HUES6 (cell line): ENCODE data around the gene KMT2C.

Experiments
- H3K27ac ChIP-seq: 2 replicates; pipeline ENCODE4 v1.7.0; 2013; ENCODE audit warnings: low read depth, mild to moderate bottlenecking, low read length, inconsistent platforms
- H3K27me3 ChIP-seq: 2 replicates; pipeline ENCODE4 v1.6.1; 2013; ENCODE audit warnings: low read length; ENCODE audit not compliant: control insufficient read depth, insufficient read depth
- H3K36me3 ChIP-seq: 2 replicates; pipeline ENCODE4 v1.6.1; 2013; ENCODE audit warnings: low read length; ENCODE audit not compliant: control insufficient read depth, insufficient read depth
- H3K4me1 ChIP-seq: 2 replicates; pipeline ENCODE4 v1.6.1; 2013; ENCODE audit warnings: low read length; ENCODE audit not compliant: control insufficient read depth, insufficient read depth
- H3K4me3 ChIP-seq: 2 replicates; pipeline ENCODE4 v1.5.1; 2013; ENCODE audit warnings: low read depth, low read length
- H3K9ac ChIP-seq: one replicate; pipeline ENCODE4 v1.6.1; 2013; ENCODE audit warnings: mild to moderate bottlenecking, low read length
- H3K9me3 ChIP-seq: 2 replicates; pipeline ENCODE4 v1.6.1; 2013; ENCODE audit warnings: low read depth, low read length; ENCODE audit not compliant: control insufficient read depth, insufficient read depth

The KMT2C gene

GRCh38 chr7:152132812-152133211 lies 303.0 kb downstream of the KMT2C start:
- H3K4me3 ChIP-seq = no peak overlapping the region
- H3K4me1 ChIP-seq = no peaks in the 10 kb centered on the region
- no peaks in the 10 kb centered on the region for H3K9me3 ChIP-seq
- no peak overlapping the region for H3K9ac ChIP-seq
- H3K27me3 ChIP-seq = no peaks in the 10 kb centered on the region
- H3K27ac ChIP-seq = no peak overlapping the region
- H3K36me3 ChIP-seq = peaks cover 59% of the 10 kb centered on the region

DNA sequence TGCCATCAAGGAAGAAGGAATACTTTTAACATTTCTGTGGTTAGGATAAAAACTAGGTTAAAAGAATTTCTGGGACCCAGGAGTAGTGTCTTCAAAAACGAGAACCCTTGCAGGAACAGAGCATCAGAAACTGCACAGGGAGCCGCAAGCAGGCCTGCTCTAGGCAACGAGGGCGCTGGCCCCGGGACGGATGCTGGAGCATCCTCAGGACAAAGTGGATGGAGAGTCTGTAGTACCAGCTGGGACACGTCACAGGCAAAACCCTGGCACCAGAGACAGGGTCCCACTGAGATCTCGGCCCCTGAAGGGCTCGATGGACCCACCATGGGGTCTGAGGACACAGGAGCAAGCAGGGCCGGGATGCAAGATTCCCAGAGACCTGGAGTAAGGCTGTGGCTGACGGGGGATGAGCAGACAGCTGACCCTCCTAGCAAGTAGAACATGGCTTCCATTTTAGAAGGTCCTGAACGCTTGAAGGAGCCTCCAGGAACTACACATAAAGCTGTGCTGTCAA lies 303.8 kb downstream of the KMT2C start:
- peaks cover 4% of the 10 kb centered on the region; the same call in 1 of the 2 replicates for H3K9me3 ChIP-seq
- H3K9ac ChIP-seq = no peak overlapping the region
- H3K4me3 ChIP-seq = no peak overlapping the region
- no peaks in the 10 kb centered on the region for H3K4me1 ChIP-seq
- no peaks in the 10 kb centered on the region for H3K27me3 ChIP-seq
- peaks cover 61% of the 10 kb centered on the region for H3K36me3 ChIP-seq
- H3K27ac ChIP-seq = no peak overlapping the region

GRCh38 chr7:152130658-152131590 lies 304.9 kb downstream of the KMT2C start:
- Histone ChIP-seq H3K4me1 (no peaks in the 10 kb centered on the region), H3K27ac (no peak overlapping the region), H3K27me3 (no peaks in the 10 kb centered on the region), H3K9me3 (peaks cover 7% of the 10 kb centered on the region; the same call in 1 of the 2 replicates), H3K36me3 (peaks cover 61% of the 10 kb centered on the region), H3K4me3 (no peak overlapping the region), H3K9ac (no peak overlapping the region)

- peaks cover 73% of the 10 kb centered on the region for H3K36me3 ChIP-seq
Measured at GRCh38 chr7:152129682-152130081, 306.1 kb downstream of the KMT2C start.

GRCh38 chr7:152128741-152129461 lies 306.9 kb downstream of the KMT2C start:
- H3K27ac ChIP-seq = no peak overlapping the region
- H3K9me3 ChIP-seq = peaks cover 11% of the 10 kb centered on the region; the same call in 1 of the 2 replicates
- no peaks in the 10 kb centered on the region for H3K27me3 ChIP-seq
- no peaks in the 10 kb centered on the region for H3K4me1 ChIP-seq
- H3K36me3 ChIP-seq = peaks cover 78% of the 10 kb centered on the region
- H3K4me3 ChIP-seq = no peak overlapping the region
- no peak overlapping the region for H3K9ac ChIP-seq

More at GRCh38 chr7:152129682-152130081, 306.1 kb downstream of the KMT2C start:
- no peak overlapping the region for H3K4me3 ChIP-seq
- H3K27ac ChIP-seq = no peak overlapping the region
- H3K4me1 ChIP-seq = no peaks in the 10 kb centered on the region
- no peak overlapping the region for H3K9ac ChIP-seq
- peaks cover 7% of the 10 kb centered on the region; the same call in 1 of the 2 replicates for H3K9me3 ChIP-seq
- no peaks in the 10 kb centered on the region for H3K27me3 ChIP-seq

DNA sequence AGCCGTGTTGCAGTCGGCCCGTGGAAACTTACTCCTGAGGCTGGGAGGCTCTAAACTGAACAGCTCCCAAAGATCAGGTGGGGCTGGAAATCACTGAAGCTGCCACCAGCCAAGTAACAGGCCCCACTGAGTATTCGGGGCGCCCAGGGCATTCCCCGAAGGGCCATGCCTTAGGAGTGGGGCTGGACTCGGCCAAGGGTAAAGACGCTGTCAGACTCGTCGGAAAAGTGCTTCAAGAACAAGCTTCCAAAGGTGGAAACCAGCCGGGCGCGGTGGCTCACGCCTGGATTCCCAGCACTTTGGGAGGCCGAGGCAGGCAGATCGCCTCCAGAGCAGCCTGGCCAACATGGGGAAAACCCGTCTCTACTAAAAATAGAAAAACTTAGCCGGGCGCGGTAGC lies 307.6 kb downstream of the KMT2C start:
- H3K9ac ChIP-seq = no peak overlapping the region
- H3K4me3 ChIP-seq = no peak overlapping the region
- peaks cover 80% of the 10 kb centered on the region for H3K36me3 ChIP-seq
- no peaks in the 10 kb centered on the region for H3K27me3 ChIP-seq
- H3K27ac ChIP-seq = no peak overlapping the region
- H3K4me1 ChIP-seq = no peaks in the 10 kb centered on the region
- peaks cover 11% of the 10 kb centered on the region; the same call in 1 of the 2 replicates for H3K9me3 ChIP-seq

- Histone ChIP-seq H3K9me3 (peaks cover 11% of the 10 kb centered on the region; the same call in 1 of the 2 replicates), H3K27ac (no peak overlapping the region), H3K36me3 (peaks cover 83% of the 10 kb centered on the region), H3K4me3 (no peak overlapping the region), H3K4me1 (no peaks in the 10 kb centered on the region), H3K9ac (no peak overlapping the region), H3K27me3 (no peaks in the 10 kb centered on the region)
Measured at GRCh38 chr7:152127229-152127628, 308.6 kb downstream of the KMT2C start.

- H3K4me3 ChIP-seq = no peak overlapping the region
- no peak overlapping the region for H3K27ac ChIP-seq
- no peak overlapping the region for H3K9ac ChIP-seq
- peaks cover 11% of the 10 kb centered on the region; the same call in 1 of the 2 replicates for H3K9me3 ChIP-seq
- H3K27me3 ChIP-seq = no peaks in the 10 kb centered on the region
- H3K36me3 ChIP-seq = peaks cover 82% of the 10 kb centered on the region
- H3K4me1 ChIP-seq = no peaks in the 10 kb centered on the region
Measured at GRCh38 chr7:152126741-152127140, 309.1 kb downstream of the KMT2C start.

DNA sequence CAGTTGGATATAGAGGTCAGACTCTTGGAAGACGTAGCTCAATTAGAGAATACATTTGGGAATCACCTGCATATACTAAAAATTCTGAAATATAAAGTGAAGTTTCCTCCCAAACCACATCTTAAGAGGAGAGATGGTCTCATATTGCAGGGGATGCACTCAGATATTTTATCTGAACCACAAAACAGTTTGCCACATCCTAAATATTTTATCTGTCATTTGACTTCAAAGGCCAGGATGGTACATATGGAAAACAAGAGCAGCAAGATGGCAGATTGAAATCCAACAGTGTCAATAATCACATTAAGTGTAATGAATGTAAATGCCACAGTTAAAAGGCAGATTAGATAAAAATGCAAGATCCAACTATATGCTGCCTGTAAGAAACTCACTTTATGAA lies 313.3 kb downstream of the KMT2C start:
- Histone ChIP-seq H3K9me3 (peaks cover 11% of the 10 kb centered on the region; the same call in 1 of the 2 replicates), H3K9ac (no peak overlapping the region), H3K27ac (no peak overlapping the region), H3K36me3 (peaks cover 93% of the 10 kb centered on the region), H3K4me1 (no peaks in the 10 kb centered on the region), H3K4me3 (no peak overlapping the region), H3K27me3 (no peaks in the 10 kb centered on the region)

DNA sequence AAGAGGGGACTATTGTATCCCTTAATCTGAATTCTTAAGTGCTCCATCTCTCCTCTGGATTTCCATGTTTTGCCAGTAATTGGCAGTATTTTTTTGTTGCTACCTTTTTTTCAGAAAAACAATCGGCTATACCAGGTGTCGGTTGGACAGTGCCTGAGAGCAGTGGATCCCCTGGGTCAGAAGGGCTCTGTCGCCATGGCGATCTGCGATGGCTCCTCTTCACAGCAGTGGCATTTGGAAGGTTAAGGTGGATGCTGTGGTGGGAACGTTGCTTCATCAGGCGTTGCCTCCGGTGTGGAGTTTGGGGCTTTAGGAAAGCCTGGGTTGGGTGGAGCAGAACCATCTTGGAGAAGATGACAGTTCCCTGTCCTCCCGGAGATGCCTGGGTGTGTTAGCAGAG lies 314.4 kb downstream of the KMT2C start:
- H3K9ac ChIP-seq = no peak overlapping the region
- no peak overlapping the region for H3K4me3 ChIP-seq
- no peaks in the 10 kb centered on the region for H3K27me3 ChIP-seq
- no peak overlapping the region for H3K27ac ChIP-seq
- 0 out of 2 replicates have a peak, but pooled peaks cover 4% of the 10 kb centered on the region for H3K9me3 ChIP-seq
- H3K36me3 ChIP-seq = peaks cover 87% of the 10 kb centered on the region
- no peaks in the 10 kb centered on the region for H3K4me1 ChIP-seq
